H1 (cell line): ENCODE measurements around the gene MCUB. TPM values are rescaled to one million over a fixed set of nuclear protein-coding genes. Genes with fewer than 3 reads are reported as not detected.

Experiments used
- CTCF ChIA-PET: fragments of 300-600 bp; sonication (Branson Sonifier 250); formaldehyde crosslinking; loops from one replicate; lab custom pipeline; 2021; ENCODE audit not compliant: partially characterized antibody; lab: Charles Lee
- POLR2A ChIA-PET: fragments of 300-600 bp; sonication (Branson Sonifier 250); formaldehyde crosslinking; loops from one replicate; lab custom pipeline; 2021; ENCODE audit warnings: inconsistent platforms; ENCODE audit not compliant: partially characterized antibody; lab: Charles Lee
- DNase-seq, 2 experiments: peaks; one replicate each; pipeline versions ENCODE4 v3.0.0 to v3.0.0-alpha.2; 2010 to 2022; ENCODE audit warnings: low spot score in 2 of 2, low read depth in 1 of 2, mixed read lengths in 1 of 2
- FAIRE-seq: peaks from 2 replicates; lab custom pipeline; 2011; peaks lifted over from hg19 to GRCh38; lab: Jason Lieb, UNC
- H2AFZ ChIP-seq: 2 replicates; pipeline ENCODE4 v1.8.1; 2012; ENCODE audit warnings: low read length, inconsistent platforms
- H2AK5ac ChIP-seq: 2 replicates; pipeline ENCODE4 v1.6.1; 2013; ENCODE audit warnings: low read depth, low read length
- H2BK120ac ChIP-seq: replicated peaks from 2 replicates; pipeline ENCODE3; 2013; ENCODE audit warnings: low read depth, low read length, inconsistent platforms
- H2BK12ac ChIP-seq: 2 replicates; pipeline ENCODE4 v1.6.1; 2013; ENCODE audit warnings: low read depth, low read length
- H2BK15ac ChIP-seq: 2 replicates; pipeline ENCODE4 v1.6.1; 2013; ENCODE audit warnings: low read length
- H2BK20ac ChIP-seq: 2 replicates; pipeline ENCODE4 v1.6.1; 2013; ENCODE audit warnings: low read length
- H2BK5ac ChIP-seq: 2 replicates; pipeline ENCODE4 v1.6.1; 2013; ENCODE audit warnings: low read depth, low read length
- H3K14ac ChIP-seq: 2 replicates; pipeline ENCODE4 v1.6.1; 2013; ENCODE audit warnings: inconsistent platforms; ENCODE audit not compliant: insufficient read length
- H3K18ac ChIP-seq: 2 replicates; pipeline ENCODE4 v1.6.1; 2013; ENCODE audit warnings: low read length; ENCODE audit errors: extremely low read depth
- H3K23ac ChIP-seq: 2 replicates; pipeline ENCODE4 v1.6.1; 2013; ENCODE audit warnings: inconsistent platforms; ENCODE audit not compliant: insufficient read length
- H3K23me2 ChIP-seq: 2 replicates; pipeline ENCODE4 v1.6.1; 2013; ENCODE audit warnings: low read depth, low read length
- H3K27ac ChIP-seq: 2 replicates; pipeline ENCODE4 v1.6.1; 2011; ENCODE audit warnings: low read depth, low read length, inconsistent platforms
- H3K27me3 ChIP-seq, 4 experiments: replicated peaks in 1 of 4; 1 replicate in 1 of 4; 2 replicates in 3 of 4; pipeline versions ENCODE4 v1.6.1 to v1.8.1; 2011 to 2013; ENCODE audit warnings: low read length in 3 of 4, mild to moderate bottlenecking in 3 of 4, inconsistent platforms in 2 of 4, mixed read lengths in 2 of 4, moderate library complexity in 1 of 4; ENCODE audit not compliant: control insufficient read depth in 3 of 4, insufficient read depth in 3 of 4; ENCODE audit errors: extremely low read depth in 1 of 4
- H3K36me3 ChIP-seq, 4 experiments: 2 replicates each; pipeline versions ENCODE4 v1.6.1 to v1.8.1; 2011 to 2013; ENCODE audit warnings: mild to moderate bottlenecking in 4 of 4, low read length in 3 of 4, moderate library complexity in 2 of 4, control low read depth in 1 of 4, inconsistent platforms in 1 of 4; ENCODE audit not compliant: insufficient read depth in 4 of 4, control insufficient read depth in 2 of 4
- H3K4ac ChIP-seq: replicated peaks from 2 replicates; pipeline ENCODE3; 2013; ENCODE audit warnings: low read length, low read depth, mixed read lengths, inconsistent platforms; ENCODE audit not compliant: insufficient read length
- H3K4me1 ChIP-seq, 4 experiments: replicated peaks in 1 of 4; 1 replicate in 1 of 4; 2 replicates in 3 of 4; pipeline versions ENCODE4 v1.6.1 to v1.8.1; 2011 to 2013; ENCODE audit warnings: low read length in 3 of 4, inconsistent platforms in 2 of 4, mixed read lengths in 1 of 4; ENCODE audit not compliant: insufficient read depth in 4 of 4, control insufficient read depth in 3 of 4
- H3K4me2 ChIP-seq, 2 experiments: 2 replicates each; pipeline versions ENCODE4 v1.6.1 to v1.8.1; 2011 to 2013; ENCODE audit warnings: low read depth in 2 of 2, low read length in 2 of 2, control low read depth in 1 of 2, inconsistent platforms in 1 of 2, mild to moderate bottlenecking in 1 of 2; ENCODE audit not compliant: insufficient read depth in 1 of 2
- H3K4me3 ChIP-seq, 4 experiments: fragments of 200-600, 300-600 bp in 1 of 4; sonication (generic), shearing (Covaris generic), sonication (Bioruptor Twin) in 1 of 4; 2 replicates each; pipeline versions ENCODE4 v1.5.1 to v1.8.1; 2011 to 2016; ENCODE audit warnings: low read length in 4 of 4, low read depth in 3 of 4, control low read depth in 2 of 4, inconsistent platforms in 2 of 4, mild to moderate bottlenecking in 2 of 4, mixed read lengths in 1 of 4, moderate library complexity in 1 of 4; ENCODE audit not compliant: insufficient read depth in 2 of 4; ENCODE audit errors: extremely low read depth in 1 of 4
- H3K56ac ChIP-seq: replicated peaks from 2 replicates; pipeline ENCODE3; 2013; ENCODE audit warnings: low read depth, mild to moderate bottlenecking, mixed read lengths, low read length, inconsistent platforms; ENCODE audit not compliant: insufficient read length
- H3K79me1 ChIP-seq: 2 replicates; pipeline ENCODE4 v1.6.1; 2013; ENCODE audit warnings: low read depth, low read length, control low read depth
- H3K79me2 ChIP-seq, 2 experiments: 2 replicates each; pipeline versions ENCODE4 v1.6.1 to v1.8.1; 2012 to 2013; ENCODE audit warnings: low read length in 2 of 2, mild to moderate bottlenecking in 2 of 2, inconsistent platforms in 1 of 2; ENCODE audit not compliant: insufficient read depth in 2 of 2, control insufficient read depth in 1 of 2
- H3K9ac ChIP-seq, 4 experiments: replicated peaks in 1 of 4; 1 replicate in 1 of 4; 2 replicates in 3 of 4; pipeline versions ENCODE4 v1.6.1 to v1.8.1; 2011 to 2013; ENCODE audit warnings: low read depth in 3 of 4, low read length in 3 of 4, control low read depth in 2 of 4, mild to moderate bottlenecking in 2 of 4, moderate library complexity in 2 of 4, inconsistent platforms in 1 of 4; ENCODE audit errors: extremely low read depth in 1 of 4
- H3K9me3 ChIP-seq, 2 experiments: 2 replicates each; pipeline versions ENCODE4 v1.6.1 to v1.8.1; 2012 to 2013; ENCODE audit warnings: mild to moderate bottlenecking in 2 of 2, moderate library complexity in 2 of 2, control low read depth in 1 of 2, inconsistent platforms in 1 of 2, low read depth in 1 of 2, low read length in 1 of 2, mixed read lengths in 1 of 2; ENCODE audit not compliant: insufficient read depth in 2 of 2
- H4K20me1 ChIP-seq, 2 experiments: replicated peaks in 1 of 2; 2 replicates each; pipeline versions ENCODE3 to v1.8.1; 2011 to 2013; ENCODE audit warnings: inconsistent platforms in 2 of 2, low read length in 2 of 2, mild to moderate bottlenecking in 1 of 2; ENCODE audit not compliant: insufficient read depth in 2 of 2, control insufficient read depth in 1 of 2
- H4K5ac ChIP-seq: 2 replicates; pipeline ENCODE4 v1.6.1; 2013; ENCODE audit warnings: low read length, low read depth, mixed read lengths, inconsistent platforms; ENCODE audit not compliant: insufficient read length
- H4K8ac ChIP-seq: 2 replicates; pipeline ENCODE4 v1.8.0; 2013; ENCODE audit warnings: mild to moderate bottlenecking, moderate library complexity, low read length, inconsistent platforms; ENCODE audit not compliant: insufficient read depth; ENCODE audit errors: extremely low read depth
- H4K91ac ChIP-seq: replicated peaks from 2 replicates; pipeline ENCODE3; 2013; ENCODE audit warnings: low read length, mixed read lengths, inconsistent platforms; ENCODE audit not compliant: insufficient read length
- ASH2L ChIP-seq: fragments of 200-600, 300-600 bp; sonication (generic); IDR thresholded peaks from one replicate; pipeline ENCODE4 v1.7.1; 2017; ENCODE audit warnings: low read length
- EP300 ChIP-seq, 2 experiments: IDR thresholded peaks; 1 replicate in 1 of 2; 2 replicates in 1 of 2; pipeline ENCODE4 v1.6.1; 2011 to 2012; ENCODE audit warnings: low read depth in 2 of 2, low read length in 2 of 2, mild to moderate bottlenecking in 2 of 2, borderline replicate concordance in 1 of 2, inconsistent platforms in 1 of 2, moderate library complexity in 1 of 2
- GABPA ChIP-seq: IDR thresholded peaks from 2 replicates; pipeline ENCODE4 v1.6.1; 2011; ENCODE audit warnings: mild to moderate bottlenecking, low read length, moderate library complexity, borderline replicate concordance; ENCODE audit not compliant: insufficient read depth
- GTF2F1 ChIP-seq: IDR thresholded peaks from 2 replicates; pipeline ENCODE4 v1.6.1; 2012; ENCODE audit warnings: low read depth, low read length, improper control_type of control experiment, borderline replicate concordance
- JUN ChIP-seq: IDR thresholded peaks from 2 replicates; pipeline ENCODE4 v1.6.1; 2011; ENCODE audit warnings: low read depth, mild to moderate bottlenecking, improper control_type of control experiment, low read length
- KDM5A ChIP-seq: fragments of 200-600 bp; IDR thresholded peaks from 2 replicates; pipeline ENCODE4 v1.7.1; 2012; ENCODE audit warnings: mild to moderate bottlenecking, low read length, inconsistent platforms, mixed read lengths
- NRF1 ChIP-seq: IDR thresholded peaks from 2 replicates; pipeline ENCODE4 v1.6.1; 2011; ENCODE audit warnings: mild to moderate bottlenecking, low read depth, low read length, improper control_type of control experiment
- POU5F1 ChIP-seq: IDR thresholded peaks from 2 replicates; pipeline ENCODE4 v1.6.1; 2011; ENCODE audit warnings: low read depth, mild to moderate bottlenecking, low read length, moderate library complexity
- RXRA ChIP-seq: IDR thresholded peaks from 2 replicates; pipeline ENCODE4 v1.6.1; 2011; ENCODE audit warnings: low read depth, mild to moderate bottlenecking, low read length, moderate library complexity; ENCODE audit not compliant: insufficient read depth
- SAP30 ChIP-seq: fragments of 300-600 bp; sonication (generic); IDR thresholded peaks from 2 replicates; pipeline ENCODE4 v1.7.1; 2012; ENCODE audit warnings: low read length, moderate library complexity, mild to moderate bottlenecking, inconsistent platforms; ENCODE audit not compliant: insufficient read depth, insufficient replicate concordance
- SIRT6 ChIP-seq: IDR thresholded peaks from one replicate; pipeline ENCODE4 v1.7.1; 2012; ENCODE audit warnings: low read length, inconsistent platforms
- SIX5 ChIP-seq: IDR thresholded peaks from 2 replicates; pipeline ENCODE4 v1.6.1; 2011; ENCODE audit warnings: mild to moderate bottlenecking, low read depth, low read length
- SUZ12 ChIP-seq: fragments of 200-600 bp; sonication (generic); IDR thresholded peaks from 2 replicates; pipeline ENCODE4 v1.6.1; 2012; ENCODE audit warnings: mild to moderate bottlenecking, inconsistent platforms, low read length, moderate library complexity, mixed read lengths
- ZNF274 ChIP-seq: IDR thresholded peaks from 2 replicates; pipeline ENCODE4 v1.7.0; 2012; ENCODE audit warnings: low read length, borderline replicate concordance; ENCODE audit errors: extremely low read depth
- WGBS, 2 experiments: shearing (Covaris generic) in 1 of 2; methylation state at CpG; one replicate each; pipeline versions ENCODE4 v1.1.6 to v1.1.7; 2013 to 2015; ENCODE audit warnings: low lambda C conversion rate in 2 of 2, mixed read lengths in 2 of 2, inconsistent platforms in 1 of 2, low coverage in 1 of 2, missing lambda C conversion rate in 1 of 2; ENCODE audit not compliant: insufficient replicate concordance in 2 of 2, insufficient coverage in 1 of 2, insufficient read length in 1 of 2; ENCODE audit errors: extremely low coverage in 1 of 2, missing lambda C conversion rate in 1 of 2; 5-methylcytosine and 5-hydroxymethylcytosine counted together
- polyA plus RNA-seq, 7 experiments: library from polyadenylated mRNA; depleted of rRNA in 3 of 7; stranded (reverse) in 5 of 7; unstranded in 2 of 7; fragments of >200 nt in 5 of 7; fragments of 200-250 nt in 2 of 7; gene quantifications; 1 replicate in 5 of 7; 2 replicates in 1 of 7; 4 replicates in 1 of 7; pipeline versions ENCODE4 v1.2.1 to v1.2.3, GENCODE V29; 2011 to 2013; ENCODE audit warnings: missing spikeins in 2 of 7, mixed read lengths in 2 of 7
- total RNA-seq: library from RNA; stranded (reverse); fragmentation: NEBNext Ultra II Directional; extraction: Animal tissue kit (Norgen Biotek cat#: 25700); gene quantifications from 2 replicates; pipeline ENCODE4 v1.2.1, GENCODE V29; 2021

MCUB gene
- total and polyA plus RNA-seq, 2 of the 8 experiments (the other 6 are each of a cell fraction or from before 2014, with no cell fraction given) = 15.2 to 19.4 TPM

DNA sequence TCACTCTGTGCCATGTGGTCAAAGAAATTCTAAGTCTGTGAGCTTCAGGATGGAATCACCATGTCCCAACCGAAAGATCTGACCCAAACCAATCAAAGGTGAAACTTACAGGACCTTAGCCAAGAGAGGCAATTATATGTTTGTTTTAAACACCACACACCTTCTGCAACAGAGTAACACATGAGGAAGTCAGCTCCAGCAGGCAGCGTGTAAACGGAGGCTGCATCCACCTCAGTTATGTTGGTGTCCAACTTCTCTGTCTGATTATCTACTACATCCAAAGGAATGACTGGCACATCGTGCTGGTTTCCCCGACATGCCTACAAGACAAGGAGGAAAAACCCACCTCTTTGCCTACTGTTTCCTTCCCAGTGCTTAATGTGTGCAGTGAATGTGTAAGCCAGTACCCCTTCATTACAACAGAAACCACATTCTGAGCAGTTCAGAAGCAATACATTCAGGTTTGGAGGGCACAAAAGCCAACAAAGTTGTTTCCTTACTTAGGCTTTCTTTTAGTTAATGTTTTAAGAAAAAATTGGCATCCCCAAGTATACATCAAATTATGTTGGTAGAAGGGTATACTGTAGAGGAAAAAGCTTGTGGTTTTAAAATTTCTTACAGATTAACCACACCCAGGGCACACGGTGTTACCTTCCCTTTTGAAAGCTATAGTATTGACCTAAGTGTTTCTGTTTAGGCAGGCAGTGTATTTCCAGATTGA is 130.8 kb downstream of the MCUB start:
- POLR2A ChIA-PET = no interaction called here
- no peak for TF ChIP-seq POU5F1
- no peak for TF ChIP-seq ZNF274
- TF ChIP-seq SUZ12 = no peak
- TF ChIP-seq JUN = no peak
- TF ChIP-seq NRF1 = no peak
- no peak for TF ChIP-seq RXRA
- TF ChIP-seq EP300 (IDR thresholded peaks at IDR 0.05; ENCODE audit: borderline replicate concordance in 1 of 2, low read depth in 2 of 2, low read length in 2 of 2) = no peak
- TF ChIP-seq GTF2F1 = no peak
- TF ChIP-seq GABPA = no peak
- TF ChIP-seq SIRT6 = no peak
- no peak for TF ChIP-seq KDM5A
- TF ChIP-seq SIX5 = no peak
- no peak for TF ChIP-seq SAP30
- TF ChIP-seq ASH2L = no peak

More for the DNA sequence above, 130.8 kb downstream of the MCUB start:
- Histone ChIP-seq H3K79me2 (no peaks in the 10 kb centered on the region), H3K18ac (no peak overlapping the region), H2BK5ac (no peak overlapping the region), H3K9ac (no peak overlapping the region), H4K8ac (no peak overlapping the region), H4K5ac (no peak overlapping the region), H3K27me3 (no peaks in the 10 kb centered on the region), H3K4me2 (no peak overlapping the region), H3K79me1 (no peaks in the 10 kb centered on the region), H3K14ac (no peak overlapping the region), H3K56ac (no peak overlapping the region), H2AK5ac (no peak overlapping the region), H3K9me3 (no peaks in the 10 kb centered on the region), H3K4me3 (no peak overlapping the region), H3K27ac (no peak overlapping the region), H2AFZ (no peak overlapping the region), H4K91ac (no peak overlapping the region), H3K36me3 (peaks cover 4 to 20% (median 10%) of the 10 kb centered on the region in 4 experiments; a peak in 6 of 8 replicates), H4K20me1 (peaks cover 0 to 1% of the 10 kb centered on the region in 2 experiments), H2BK20ac (no peak overlapping the region), H2BK12ac (no peak overlapping the region), H2BK120ac (no peak overlapping the region), H2BK15ac (no peak overlapping the region), H3K4ac (no peak overlapping the region), H3K23me2 (no peaks in the 10 kb centered on the region), H3K4me1 (no peaks in the 10 kb centered on the region), H3K23ac (no peak overlapping the region)
- WGBS, 2 experiments = 92% methylated on average over 6 of the region's 6 CpGs; no CpG with 5 or more reads in 1 of the 2 experiments
- FAIRE-seq (no peak), DNase-seq (no peak)
- CTCF ChIA-PET = no interaction called here
